Activated T-cell treated with anti-CD3 and anti-CD28 coated beads, Interleukin-2, amount 50 U/mL, for 24 hours (primary cell): ENCODE measurements around the gene TLE4.

Experiments used
- DNase-seq: peaks from one replicate; pipeline ENCODE4 v3.0.0-alpha.2; 2020
- H3K27ac Mint-ChIP-seq: 2 replicates; pipeline ENCODE4 v1.8.0; 2020; ENCODE audit warnings: mild to moderate bottlenecking, mixed read lengths
- H3K27me3 Mint-ChIP-seq: 2 replicates; pipeline ENCODE4 v1.8.0; 2020; ENCODE audit warnings: mixed read lengths
- H3K36me3 Mint-ChIP-seq: 2 replicates; pipeline ENCODE4 v1.8.0; 2020; ENCODE audit warnings: low read depth, mixed read lengths
- H3K4me1 Mint-ChIP-seq: 2 replicates; pipeline ENCODE4 v1.8.0; 2020; ENCODE audit warnings: low read depth, mixed read lengths
- H3K4me3 Mint-ChIP-seq: 2 replicates; pipeline ENCODE4 v1.8.0; 2020; ENCODE audit warnings: mild to moderate bottlenecking, moderate library complexity, mixed read lengths
- H3K9me3 Mint-ChIP-seq: 2 replicates; pipeline ENCODE4 v1.8.0; 2020; ENCODE audit warnings: mixed read lengths

The TLE4 gene

DNA sequence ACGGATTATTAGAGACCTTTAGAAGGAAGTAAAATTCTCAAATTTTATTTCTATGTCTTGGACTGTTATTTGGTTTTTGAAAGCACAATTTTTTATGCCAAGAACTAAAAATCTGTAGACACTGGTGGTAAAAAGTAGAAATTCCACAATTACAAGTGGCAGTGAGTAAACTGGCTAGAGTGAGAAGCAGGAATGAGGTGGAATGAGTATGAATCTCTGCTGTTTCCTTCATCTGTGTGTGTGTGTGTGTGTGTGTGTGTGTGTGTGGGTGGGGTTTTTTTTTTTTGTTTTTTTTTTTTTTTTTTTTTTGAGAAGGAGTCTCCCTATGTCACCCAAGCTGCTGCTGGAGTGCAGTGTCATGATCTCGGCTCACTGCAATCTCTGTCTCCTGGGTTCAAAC is 94.2 kb downstream of the TLE4 start:
- Mint-ChIP-seq H3K27ac (no peak overlapping the region), H3K4me1 (peaks cover 47% of the 10 kb centered on the region), H3K36me3 (peaks cover 23% of the 10 kb centered on the region), H3K4me3 (no peak overlapping the region), H3K9me3 (no peaks in the 10 kb centered on the region), H3K27me3 (no peaks in the 10 kb centered on the region)
- DNase-seq, result no peak

DNA sequence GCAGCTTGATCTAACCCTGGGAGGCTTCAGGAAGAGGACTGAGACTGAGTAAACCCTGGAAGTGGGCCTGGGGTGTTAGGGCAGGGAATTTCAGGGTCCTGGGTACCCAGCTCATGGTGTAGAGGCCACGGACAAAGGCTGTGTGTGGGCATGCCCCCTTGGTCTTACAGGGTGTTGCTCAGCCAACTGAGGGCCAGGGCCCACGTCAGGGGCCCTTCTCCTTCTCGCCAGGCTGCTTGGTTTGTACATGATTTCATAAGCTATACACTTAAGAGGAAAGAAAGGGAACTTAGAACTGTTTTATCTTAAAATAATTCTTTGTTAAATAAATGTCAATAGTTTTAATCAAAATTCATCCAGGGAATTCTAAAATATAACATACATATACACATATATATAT is 95.4 kb downstream of the TLE4 start:
- H3K27me3 Mint-ChIP-seq, result no peaks in the 10 kb centered on the region
- DNase-seq, result no peak
- H3K4me3 Mint-ChIP-seq, result no peak overlapping the region
- H3K36me3 Mint-ChIP-seq, result peaks cover 33% of the 10 kb centered on the region
- H3K4me1 Mint-ChIP-seq, result peaks cover 47% of the 10 kb centered on the region
- no peaks in the 10 kb centered on the region for H3K9me3 Mint-ChIP-seq
- no peak overlapping the region for H3K27ac Mint-ChIP-seq

DNA sequence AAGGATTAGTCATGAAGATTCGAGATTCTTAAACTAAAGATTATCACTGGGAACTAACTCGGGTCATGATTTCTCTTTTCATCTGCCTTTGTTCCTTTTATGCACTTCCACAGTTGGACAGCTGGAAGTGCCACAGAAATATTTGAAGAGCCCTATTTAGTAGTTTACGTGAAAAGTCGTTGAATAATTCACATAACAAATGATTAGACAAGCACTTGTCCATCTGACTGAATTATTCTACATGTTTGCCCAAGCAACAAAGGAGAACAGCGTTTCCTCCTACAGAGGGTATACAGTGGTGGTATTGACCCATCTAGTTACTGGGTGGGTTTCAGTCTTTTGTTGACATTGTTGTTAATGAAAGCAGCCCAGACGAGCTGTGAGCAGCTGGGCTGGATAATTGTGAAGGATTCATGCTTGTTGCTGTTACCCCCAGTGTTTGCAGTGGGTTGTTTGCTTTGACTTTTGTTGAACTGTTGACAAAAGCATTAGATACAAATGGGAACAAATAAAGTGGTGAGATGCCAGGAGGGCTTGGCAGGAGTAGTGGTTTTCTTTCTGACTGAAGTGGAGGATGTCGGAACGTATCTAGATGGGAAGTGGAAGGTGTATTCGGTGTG is 96.2 kb downstream of the TLE4 start:
- Mint-ChIP-seq H3K4me3 (no peak overlapping the region), H3K27me3 (no peaks in the 10 kb centered on the region), H3K9me3 (no peaks in the 10 kb centered on the region), H3K36me3 (peaks cover 37% of the 10 kb centered on the region), H3K27ac (no peak overlapping the region), H3K4me1 (peaks cover 47% of the 10 kb centered on the region)
- no peak for DNase-seq

DNA sequence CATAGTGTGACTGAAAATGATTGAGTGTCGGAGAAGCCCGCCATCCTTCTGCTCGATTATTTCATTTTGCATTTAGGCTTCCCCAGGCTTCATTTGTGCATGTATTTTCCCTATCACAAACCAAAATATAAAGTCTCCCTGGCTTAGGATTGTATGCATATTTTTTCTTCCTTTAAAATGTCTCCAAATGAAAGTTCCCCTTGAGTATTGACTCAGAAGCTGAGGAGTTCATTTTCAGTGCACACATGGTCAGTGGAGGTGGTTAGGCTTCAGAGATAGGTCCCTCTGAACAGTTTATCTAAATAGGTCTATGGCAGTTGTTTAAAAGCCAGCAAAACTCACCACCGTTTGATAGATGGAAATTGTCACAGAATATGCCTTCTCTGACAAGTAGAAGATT is 97.2 kb downstream of the TLE4 start:
- no peak overlapping the region for H3K4me3 Mint-ChIP-seq
- no peaks in the 10 kb centered on the region for H3K9me3 Mint-ChIP-seq
- no peaks in the 10 kb centered on the region for H3K27me3 Mint-ChIP-seq
- H3K27ac Mint-ChIP-seq, result no peak overlapping the region
- peaks cover 38% of the 10 kb centered on the region for H3K36me3 Mint-ChIP-seq
- peaks cover 49% of the 10 kb centered on the region for H3K4me1 Mint-ChIP-seq
- no peak for DNase-seq

DNA sequence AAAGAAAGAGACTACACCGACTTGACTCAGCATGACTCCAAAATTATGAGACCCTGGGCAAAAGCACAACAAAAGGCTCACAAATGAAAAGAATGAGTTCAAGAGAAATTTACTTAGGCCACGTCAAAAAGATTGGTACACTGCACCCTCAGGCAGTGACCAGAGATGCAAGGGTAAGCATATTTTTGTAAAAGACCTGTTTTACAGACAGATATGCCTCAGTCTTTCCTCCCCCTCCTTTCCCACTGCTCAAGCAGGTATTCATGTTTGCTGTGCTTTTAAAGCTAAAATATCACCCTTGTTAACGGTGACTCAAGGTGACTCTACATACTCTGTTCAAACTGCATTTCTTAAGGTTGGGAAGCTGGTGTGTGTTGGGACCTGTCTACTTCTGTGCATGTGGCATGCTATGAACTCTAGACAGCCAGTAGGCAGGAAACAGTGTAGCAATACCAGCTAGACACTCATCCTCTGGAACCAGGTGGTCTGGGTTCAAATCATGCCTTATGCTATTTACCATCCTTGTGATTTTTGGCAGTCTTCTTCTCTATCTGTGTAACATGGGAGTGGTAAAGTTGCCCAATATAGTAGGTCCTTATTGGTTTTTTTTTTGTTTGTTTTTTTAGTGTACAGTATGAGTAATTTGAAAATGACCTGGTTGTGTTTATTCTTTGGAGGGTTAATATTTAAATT is 98.7 kb downstream of the TLE4 start:
- Mint-ChIP-seq H3K36me3 (peaks cover 33% of the 10 kb centered on the region), H3K9me3 (no peaks in the 10 kb centered on the region), H3K27ac (no peak overlapping the region), H3K27me3 (no peaks in the 10 kb centered on the region), H3K4me3 (no peak overlapping the region), H3K4me1 (peaks cover 50% of the 10 kb centered on the region)
- DNase-seq, result no peak

DNA sequence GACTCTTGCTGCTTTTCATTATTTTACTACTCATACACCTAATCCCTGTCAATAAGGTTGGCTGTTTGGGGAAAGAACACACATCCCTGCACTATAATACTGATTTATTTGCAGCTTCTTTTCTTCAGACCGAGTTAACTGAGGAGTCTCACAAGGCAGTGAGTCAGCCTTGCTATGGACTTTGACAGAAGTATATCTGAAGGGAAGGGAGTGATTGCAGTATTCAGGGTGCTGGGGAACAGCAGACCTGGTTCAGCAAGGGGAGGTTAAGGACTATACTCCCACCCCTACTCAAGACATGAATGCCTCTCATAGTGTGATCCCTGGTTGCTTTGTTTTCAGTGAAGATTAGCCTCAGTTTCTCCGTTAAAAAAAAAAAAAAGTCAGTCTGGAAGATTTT is 99.8 kb downstream of the TLE4 start:
- H3K27ac Mint-ChIP-seq, result no peak overlapping the region
- peaks cover 46% of the 10 kb centered on the region for H3K4me1 Mint-ChIP-seq
- no peak for DNase-seq
- peaks cover 34% of the 10 kb centered on the region for H3K36me3 Mint-ChIP-seq
- H3K9me3 Mint-ChIP-seq, result no peaks in the 10 kb centered on the region
- no peak overlapping the region for H3K4me3 Mint-ChIP-seq
- H3K27me3 Mint-ChIP-seq, result no peaks in the 10 kb centered on the region

DNA sequence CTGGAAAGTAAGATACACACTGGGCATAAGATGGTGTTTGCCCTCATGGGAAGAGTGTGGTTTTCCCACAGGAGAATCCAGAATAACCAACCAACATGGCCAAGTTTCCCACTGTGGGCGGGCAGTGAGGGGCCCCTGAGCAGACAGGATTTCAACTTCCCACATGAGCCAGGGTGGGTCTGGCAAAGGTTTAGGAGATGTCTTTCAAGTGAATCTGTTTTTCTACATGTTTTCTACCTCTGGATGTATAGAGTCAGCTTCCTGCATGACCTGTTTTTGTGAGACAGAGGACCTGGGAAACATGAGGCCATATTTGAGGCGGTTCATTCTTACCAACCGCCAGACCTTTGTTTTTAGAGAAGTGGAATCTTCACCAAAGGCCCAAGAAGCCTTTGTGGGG is 100.5 kb downstream of the TLE4 start:
- H3K4me3 Mint-ChIP-seq, result no peak overlapping the region
- no peak for DNase-seq
- peaks cover 46% of the 10 kb centered on the region for H3K4me1 Mint-ChIP-seq
- H3K27ac Mint-ChIP-seq, result no peak overlapping the region
- H3K36me3 Mint-ChIP-seq, result peaks cover 39% of the 10 kb centered on the region
- H3K27me3 Mint-ChIP-seq, result no peaks in the 10 kb centered on the region
- no peaks in the 10 kb centered on the region for H3K9me3 Mint-ChIP-seq

DNA sequence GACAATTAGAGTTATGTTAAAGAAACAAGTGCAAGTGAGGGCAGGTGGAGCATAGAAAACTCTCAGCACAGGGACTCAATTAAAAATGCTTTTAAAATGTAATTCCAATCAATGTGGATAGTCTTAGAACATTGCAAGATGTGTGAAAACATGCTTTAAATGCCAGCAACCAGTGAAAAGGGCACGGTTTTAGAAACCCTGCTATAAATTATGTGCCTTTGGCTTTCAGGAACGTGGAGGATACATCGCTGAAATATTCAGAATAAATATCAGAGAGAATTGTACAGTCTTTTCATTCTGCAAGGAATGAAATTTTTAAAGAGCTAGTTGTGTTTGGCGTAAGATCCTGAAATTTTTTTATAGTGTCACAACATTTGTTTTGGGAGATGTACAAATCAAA is 101.1 kb downstream of the TLE4 start:
- no peak for DNase-seq
- no peak overlapping the region for H3K4me3 Mint-ChIP-seq
- peaks cover 46% of the 10 kb centered on the region for H3K4me1 Mint-ChIP-seq
- no peak overlapping the region for H3K27ac Mint-ChIP-seq
- no peaks in the 10 kb centered on the region for H3K27me3 Mint-ChIP-seq
- H3K9me3 Mint-ChIP-seq, result peaks cover 2% of the 10 kb centered on the region
- H3K36me3 Mint-ChIP-seq, result peaks cover 46% of the 10 kb centered on the region

DNA sequence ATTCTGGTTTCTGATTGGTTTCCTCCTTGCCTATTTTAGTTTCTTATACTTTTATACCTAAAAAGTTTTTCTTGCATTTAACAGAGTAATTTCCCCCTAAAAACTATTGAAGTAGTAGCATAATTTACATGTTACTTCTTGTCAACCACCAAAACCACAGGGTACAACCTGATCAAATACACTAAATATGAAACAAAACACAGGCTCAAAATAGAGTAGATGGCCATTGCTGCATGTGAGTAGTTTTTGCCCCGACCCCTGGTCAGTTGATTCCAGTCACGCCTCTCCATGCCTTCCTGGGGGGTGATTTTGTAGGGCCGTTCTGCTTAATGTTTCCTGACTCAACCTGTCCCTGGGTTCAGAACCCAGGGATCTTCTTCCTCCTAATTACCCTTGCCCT is 101.8 kb downstream of the TLE4 start:
- DNase-seq, result no peak
- Mint-ChIP-seq H3K27me3 (no peaks in the 10 kb centered on the region), H3K27ac (no peak overlapping the region), H3K4me1 (peaks cover 46% of the 10 kb centered on the region), H3K36me3 (peaks cover 50% of the 10 kb centered on the region), H3K9me3 (peaks cover 5% of the 10 kb centered on the region), H3K4me3 (no peak overlapping the region)

DNA sequence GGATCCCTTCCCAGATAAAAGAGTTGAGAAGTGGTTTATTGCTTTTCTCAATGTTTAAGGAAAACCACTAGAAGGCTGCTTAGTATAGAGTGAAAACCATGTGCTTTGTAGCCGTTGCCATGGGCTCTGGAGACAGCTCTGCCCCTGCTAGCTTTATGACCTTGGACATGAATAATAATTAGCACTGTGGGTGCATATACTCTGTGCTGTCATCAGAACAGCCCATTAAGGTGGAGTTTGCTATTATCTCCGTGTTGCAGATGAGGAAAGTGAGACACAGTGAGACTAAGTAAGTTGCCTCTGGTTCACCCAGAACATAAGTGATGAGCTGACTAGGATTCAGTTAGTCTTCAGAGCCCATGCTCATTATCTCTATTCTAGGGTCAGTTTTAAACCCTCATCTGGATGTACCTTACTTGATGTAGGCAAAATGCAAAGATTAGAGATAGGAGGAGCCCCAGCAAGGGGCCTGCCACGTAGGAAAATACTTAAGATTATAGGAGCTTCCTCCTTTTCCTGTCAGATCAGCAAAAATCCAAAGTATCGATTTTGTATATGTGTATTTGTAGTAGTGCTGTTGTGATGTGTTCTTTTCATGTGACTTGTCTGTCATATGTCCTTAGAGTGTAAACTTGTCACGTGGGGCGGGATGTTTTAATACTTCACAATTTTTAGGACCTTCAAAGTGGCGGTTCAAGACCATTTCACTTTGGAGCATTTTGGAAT is 102.5 kb downstream of the TLE4 start:
- H3K4me1 Mint-ChIP-seq, result peaks cover 43% of the 10 kb centered on the region
- no peak for DNase-seq
- H3K9me3 Mint-ChIP-seq, result peaks cover 5% of the 10 kb centered on the region
- no peak overlapping the region for H3K27ac Mint-ChIP-seq
- H3K36me3 Mint-ChIP-seq, result peaks cover 52% of the 10 kb centered on the region
- no peaks in the 10 kb centered on the region for H3K27me3 Mint-ChIP-seq
- H3K4me3 Mint-ChIP-seq, result no peak overlapping the region

DNA sequence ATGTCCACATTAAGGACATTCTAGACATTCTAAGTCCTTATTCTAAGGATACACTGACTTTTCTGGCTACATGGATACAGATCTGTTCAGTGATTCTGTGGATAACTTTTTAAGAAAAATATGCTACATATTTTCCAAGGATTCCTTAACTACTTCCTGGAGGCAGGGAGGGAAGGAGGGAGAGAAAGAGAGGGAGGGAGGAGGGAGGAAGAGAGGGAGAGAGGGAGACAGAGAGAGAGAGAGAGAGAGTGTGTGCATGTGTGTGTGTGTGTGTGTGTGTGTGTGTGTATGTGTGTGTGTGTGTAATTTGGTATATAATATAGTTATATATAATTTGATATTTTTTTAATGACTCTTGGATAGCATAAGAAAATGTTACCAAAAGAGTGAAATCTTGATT is 109.8 kb downstream of the TLE4 start:
- no peak for DNase-seq
- Mint-ChIP-seq H3K36me3 (peaks cover 18% of the 10 kb centered on the region), H3K9me3 (peaks cover 5% of the 10 kb centered on the region), H3K4me1 (peaks cover 36% of the 10 kb centered on the region), H3K27me3 (no peaks in the 10 kb centered on the region), H3K27ac (no peak overlapping the region), H3K4me3 (no peak overlapping the region)

DNA sequence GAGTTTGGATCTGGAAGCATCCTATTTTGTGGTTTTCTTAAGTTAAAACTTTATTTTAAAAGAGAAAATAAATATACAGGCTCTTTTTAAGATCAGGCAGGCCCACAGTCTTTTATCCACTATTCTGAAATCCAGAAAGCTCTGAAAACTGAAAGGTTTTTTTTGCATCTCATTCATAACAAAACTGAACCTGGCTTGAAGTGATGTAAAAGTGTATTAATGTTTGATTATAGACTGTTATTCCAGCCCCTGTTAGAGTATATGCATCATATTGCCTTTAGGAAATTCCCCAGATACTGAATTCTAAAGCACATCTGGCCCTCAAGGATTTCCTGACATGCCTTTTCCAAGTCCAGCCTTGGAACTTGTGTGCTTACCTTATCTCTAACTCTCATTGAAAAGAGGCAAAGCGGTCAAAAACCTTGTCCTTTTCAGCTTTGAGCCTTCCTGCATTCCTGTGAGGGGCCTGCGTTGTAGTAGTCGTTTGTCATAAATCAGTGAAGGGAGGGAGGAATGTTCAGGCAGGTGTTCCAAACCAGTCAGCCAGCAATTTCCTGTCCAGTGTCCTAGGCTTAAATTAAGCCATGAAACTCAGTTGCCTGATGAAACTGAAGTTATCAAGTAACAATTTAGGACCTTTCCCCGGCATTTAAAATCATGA is 110.4 kb downstream of the TLE4 start:
- DNase-seq, result no peak
- no peak overlapping the region for H3K4me3 Mint-ChIP-seq
- peaks cover 43% of the 10 kb centered on the region for H3K4me1 Mint-ChIP-seq

DNA sequence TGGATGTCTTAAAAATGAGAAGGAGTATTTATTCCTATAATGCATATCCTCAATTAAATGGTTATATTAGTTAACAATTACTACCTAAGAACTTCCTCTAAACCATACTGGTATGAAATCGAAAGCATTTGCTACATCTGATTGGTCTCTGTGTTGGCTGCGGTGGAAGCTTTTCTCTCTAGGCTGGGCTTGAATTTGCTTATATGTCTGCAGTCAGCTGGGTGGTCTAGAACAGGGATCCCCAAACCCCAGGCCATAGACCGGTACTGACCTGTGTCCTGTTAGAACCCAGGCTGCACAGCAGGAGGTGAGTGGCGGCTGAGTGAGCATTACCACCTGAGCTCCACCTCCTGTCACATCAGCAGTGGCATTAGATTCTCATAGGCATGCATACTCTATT is 112.3 kb downstream of the TLE4 start:
- Mint-ChIP-seq H3K4me1 (peaks cover 58% of the 10 kb centered on the region), H3K9me3 (no peaks in the 10 kb centered on the region), H3K4me3 (no peak overlapping the region), H3K27ac (no peak overlapping the region), H3K36me3 (no peaks in the 10 kb centered on the region), H3K27me3 (no peaks in the 10 kb centered on the region)
- no peak for DNase-seq

More for the DNA sequence above, 110.4 kb downstream of the TLE4 start:
- Mint-ChIP-seq H3K9me3 (peaks cover 5% of the 10 kb centered on the region), H3K27me3 (no peaks in the 10 kb centered on the region), H3K27ac (no peak overlapping the region), H3K36me3 (peaks cover 13% of the 10 kb centered on the region)

DNA sequence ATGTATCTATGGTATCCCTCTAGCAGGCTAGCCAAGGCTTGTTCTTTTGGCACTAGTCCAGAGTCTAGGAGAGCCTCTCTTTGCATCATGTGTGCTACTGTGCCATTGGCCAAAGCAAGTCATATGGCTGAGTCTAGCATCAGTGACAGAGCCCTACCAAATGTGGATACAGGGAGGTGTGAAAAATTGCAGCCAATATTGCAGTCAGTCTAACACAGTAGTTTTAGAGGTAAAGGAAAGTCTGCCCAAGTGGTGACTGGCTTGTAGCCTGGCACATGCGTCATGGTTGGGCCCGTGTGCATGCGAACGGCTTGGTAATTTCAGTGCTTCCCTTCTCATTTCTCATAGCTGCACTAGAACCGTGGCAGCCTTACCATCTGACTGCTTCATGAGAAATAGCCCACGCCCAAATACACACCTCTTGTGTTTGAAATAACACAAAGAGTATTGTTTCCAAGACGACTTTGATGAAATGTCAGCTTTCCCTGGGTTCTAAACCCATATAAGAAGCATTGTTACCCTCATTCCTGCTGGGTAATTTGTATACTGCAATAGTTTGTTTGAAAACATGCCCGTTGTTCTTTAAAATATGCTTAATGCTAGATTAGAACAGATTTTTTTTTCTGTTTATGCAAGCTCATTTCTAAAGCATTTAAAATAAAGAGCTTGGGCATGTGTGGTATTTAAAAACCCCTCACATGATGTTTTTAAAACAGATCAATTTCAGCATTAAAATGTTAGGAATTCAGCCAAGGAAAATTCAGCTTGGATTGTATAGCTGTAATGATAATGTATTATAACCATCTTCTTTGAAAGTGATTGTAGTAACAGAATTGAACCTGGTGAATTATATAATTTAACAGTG is 113.2 kb downstream of the TLE4 start:
- H3K27me3 Mint-ChIP-seq, result no peaks in the 10 kb centered on the region
- H3K36me3 Mint-ChIP-seq, result no peaks in the 10 kb centered on the region
- no peak overlapping the region for H3K4me3 Mint-ChIP-seq
- DNase-seq, result no peak
- peaks cover 60% of the 10 kb centered on the region for H3K4me1 Mint-ChIP-seq
- H3K27ac Mint-ChIP-seq, result no peak overlapping the region
- H3K9me3 Mint-ChIP-seq, result no peaks in the 10 kb centered on the region
